Prostate gland (tissue), 2 donors: ENCODE data around the gene MRPS14.

Source experiments
- POLR2AphosphoS5 ChIP-seq: sonication (generic); formaldehyde crosslinking; IDR thresholded peaks from one replicate; pipeline ENCODE4 v1.6.1; 2017; ENCODE audit warnings: antibody characterized with exemption
- TF ChIP-seq, protein P1 (sequence below), 4 experiments: fragments of 200-600 bp in 2 of 4; fragments of 450-650 bp in 2 of 4; sonication (generic) in 2 of 4; IDR thresholded peaks; 1 replicate in 3 of 4; 2 replicates in 1 of 4; pipeline ENCODE4 v1.5.1; 2016 to 2019; ENCODE audit warnings: antibody characterized with exemption in 4 of 4, mild to moderate bottlenecking in 2 of 4, moderate library complexity in 2 of 4

DNA sequence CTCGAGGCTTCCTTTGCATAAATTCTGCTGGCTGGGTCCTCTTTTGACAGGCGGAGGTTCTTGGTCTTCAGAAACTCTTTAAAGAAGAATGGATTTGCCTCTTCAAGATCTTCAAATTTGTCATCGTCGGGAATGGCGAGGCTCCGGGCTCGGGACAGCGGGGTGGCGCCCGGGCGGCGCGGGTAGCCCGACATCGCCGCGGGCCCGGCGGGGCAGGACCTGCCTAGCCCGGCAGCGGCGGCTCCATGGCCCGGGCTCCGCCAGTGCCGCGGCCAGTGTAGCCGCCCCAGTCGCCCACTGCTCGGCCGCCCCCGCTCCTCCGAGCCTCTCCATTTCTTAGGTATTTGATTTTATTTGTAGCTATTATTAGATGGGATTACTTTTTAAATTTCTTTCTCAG lies 22.3 kb upstream of the MRPS14 start:
- TF ChIP-seq, protein P1, sequence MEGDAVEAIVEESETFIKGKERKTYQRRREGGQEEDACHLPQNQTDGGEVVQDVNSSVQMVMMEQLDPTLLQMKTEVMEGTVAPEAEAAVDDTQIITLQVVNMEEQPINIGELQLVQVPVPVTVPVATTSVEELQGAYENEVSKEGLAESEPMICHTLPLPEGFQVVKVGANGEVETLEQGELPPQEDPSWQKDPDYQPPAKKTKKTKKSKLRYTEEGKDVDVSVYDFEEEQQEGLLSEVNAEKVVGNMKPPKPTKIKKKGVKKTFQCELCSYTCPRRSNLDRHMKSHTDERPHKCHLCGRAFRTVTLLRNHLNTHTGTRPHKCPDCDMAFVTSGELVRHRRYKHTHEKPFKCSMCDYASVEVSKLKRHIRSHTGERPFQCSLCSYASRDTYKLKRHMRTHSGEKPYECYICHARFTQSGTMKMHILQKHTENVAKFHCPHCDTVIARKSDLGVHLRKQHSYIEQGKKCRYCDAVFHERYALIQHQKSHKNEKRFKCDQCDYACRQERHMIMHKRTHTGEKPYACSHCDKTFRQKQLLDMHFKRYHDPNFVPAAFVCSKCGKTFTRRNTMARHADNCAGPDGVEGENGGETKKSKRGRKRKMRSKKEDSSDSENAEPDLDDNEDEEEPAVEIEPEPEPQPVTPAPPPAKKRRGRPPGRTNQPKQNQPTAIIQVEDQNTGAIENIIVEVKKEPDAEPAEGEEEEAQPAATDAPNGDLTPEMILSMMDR (IDR thresholded peaks at IDR 0.05), result no peak
- TF ChIP-seq POLR2AphosphoS5, result no peak
